Panc1 (cell line): Measurements from ENCODE around the gene PBXIP1. TPM values are rescaled to one million over a fixed set of nuclear protein-coding genes. Genes with fewer than 3 reads are reported as not detected.
"Not testable (repeated sequence)": the region's sequence is repeated elsewhere in the genome, so short reads cannot be mapped to it uniquely, and the experiment has no call there.

Experiments used
- ATAC-seq: fragments of 200-7000 bp; cut with Tn5 transposase; 2 replicates; pipeline ENCODE4 v1.9.1; 2020; ENCODE audit warnings: mild to moderate bottlenecking, moderate library complexity
- BruUV-seq: library from RNA; stranded (reverse); fragments of 400-500 nt; replicated peaks from 2 replicates; lab custom pipeline; 2021; lab: Mats Ljungman, UMichigan
- CTCF ChIA-PET: fragments of 300-600 bp; sonication (Branson Sonifier 250); formaldehyde crosslinking; loops from one replicate; lab custom pipeline; 2022; ENCODE audit warnings: antibody characterized with exemption; lab: Charles Lee
- POLR2A ChIA-PET: fragments of 300-600 bp; sonication (Branson Sonifier 250); formaldehyde crosslinking; loops from one replicate; lab custom pipeline; 2022; ENCODE audit warnings: antibody characterized with exemption; lab: Charles Lee
- DNase-seq: peaks from one replicate; pipeline ENCODE4 v3.0.0-alpha.2; 2010; ENCODE audit warnings: low read depth, low spot score
- H3K27ac ChIP-seq: 2 replicates; pipeline ENCODE4 v1.5.1; 2011; ENCODE audit warnings: mild to moderate bottlenecking, low read length, inconsistent platforms
- H3K27me3 ChIP-seq: fragments of 200-500 bp; sonication (Bioruptor generic); 2 replicates; pipeline ENCODE4 v1.6.0; 2014; ENCODE audit warnings: low read length, inconsistent platforms; ENCODE audit not compliant: control insufficient read depth, insufficient read depth
- H3K36me3 ChIP-seq: fragments of 200-500 bp; sonication (Bioruptor generic); 2 replicates; pipeline ENCODE4 v1.5.1; 2014; ENCODE audit warnings: inconsistent platforms, mild to moderate bottlenecking, low read length, moderate library complexity; ENCODE audit not compliant: control insufficient read depth, insufficient read depth
- H3K4me1 ChIP-seq: 2 replicates; pipeline ENCODE4 v1.5.1; 2011; ENCODE audit warnings: inconsistent platforms, mild to moderate bottlenecking, low read length, moderate library complexity; ENCODE audit not compliant: control insufficient read depth, insufficient read depth
- H3K4me3 ChIP-seq, 2 experiments: 2 replicates each; pipeline ENCODE4 v1.5.1; 2011 to 2012; ENCODE audit warnings: low read depth in 2 of 2, low read length in 2 of 2, mild to moderate bottlenecking in 2 of 2, inconsistent platforms in 1 of 2, moderate library complexity in 1 of 2
- H3K9me3 ChIP-seq: fragments of 200-500 bp; sonication (Bioruptor generic); 2 replicates; pipeline ENCODE4 v1.5.1; 2014; ENCODE audit warnings: low read depth, mild to moderate bottlenecking, inconsistent platforms, low read length, moderate library complexity; ENCODE audit not compliant: control insufficient read depth, insufficient read depth
- CTCF ChIP-seq: fragments of 450-650 bp; IDR thresholded peaks from 2 replicates; pipeline ENCODE4 v1.5.1; 2017; ENCODE audit warnings: mild to moderate bottlenecking
- POLR2AphosphoS5 ChIP-seq: IDR thresholded peaks from 2 replicates; pipeline ENCODE4 v1.6.1; 2012; ENCODE audit warnings: mild to moderate bottlenecking, low read depth, low read length, moderate library complexity
- REST ChIP-seq, 2 experiments: IDR thresholded peaks; 2 replicates each; pipeline ENCODE4 v1.6.1; 2011 to 2012; ENCODE audit warnings: low read depth in 2 of 2, control low read depth in 1 of 2, low read length in 1 of 2, mild to moderate bottlenecking in 1 of 2, moderate library complexity in 1 of 2; ENCODE audit not compliant: insufficient read depth in 1 of 2
- SIN3A ChIP-seq: IDR thresholded peaks from 2 replicates; pipeline ENCODE4 v1.6.1; 2012; ENCODE audit warnings: low read depth, mild to moderate bottlenecking, low read length, moderate library complexity, borderline replicate concordance; ENCODE audit not compliant: insufficient read depth
- TCF7L2 ChIP-seq: IDR thresholded peaks from 2 replicates; pipeline ENCODE4 v1.6.1; 2011; ENCODE audit warnings: mild to moderate bottlenecking, low read depth, low read length, inconsistent platforms
- in situ Hi-C: cut with HindIII; loops from 2 replicates; pipeline ENCODE4 v1.10.0; 2016; ENCODE audit warnings: low sequenced_read_pairs, low pct_unique_long_range_greater_than_20kb
- intact Hi-C: fragments of 100-400 bp; cut with micrococcal nuclease; formaldehyde crosslinking; loops from one replicate; pipeline ENCODE4 v1.10.0; 2022; ENCODE audit not compliant: unreplicated experiment
- total RNA-seq: library from RNA; stranded (reverse); gene quantifications from one replicate; pipeline ENCODE4 v1.2.1, GENCODE V29; 2021; ENCODE audit not compliant: unreplicated experiment

Gene PBXIP1
- total RNA-seq, 1 experiment from 2014 or later: 40.7 TPM

GRCh38 chr1:154988058-154988954, 32.4 kb upstream of the PBXIP1 start:
- Histone ChIP-seq H3K36me3 (peaks cover 4% of the 10 kb centered on the region; the same call in 1 of the 2 replicates), H3K27me3 (no peaks in the 10 kb centered on the region), H3K4me3 (no peak overlapping the region), H3K27ac (no peak overlapping the region), H3K4me1 (peaks cover 5% of the 10 kb centered on the region), H3K9me3 (no peaks in the 10 kb centered on the region)
- BruUV-seq: no TSS peak
- POLR2A ChIA-PET: no interaction called here
- CTCF ChIA-PET: interaction anchor here (0.6 to 0.9 kb wide), 3 partner anchors 14 to 156 kb away, joined by 3 to 5 read pairs (median 3); partner anchors contain the start of gene ZBTB7B
- DNase-seq (no peak), ATAC-seq (no peak)
- no peak for TF ChIP-seq CTCF
- TF ChIP-seq SIN3A: no peak
- TF ChIP-seq REST (IDR thresholded peaks at IDR 0.05; ENCODE audit: insufficient read depth in 1 of 2, low read depth in 2 of 2, low read length in 1 of 2): no peak
- no peak for TF ChIP-seq POLR2AphosphoS5
- TF ChIP-seq TCF7L2: no peak
- intact Hi-C loops: no loop called here
- in situ Hi-C loops: no loop called here

- intact Hi-C loops (no loop called here), in situ Hi-C loops (no loop called here)
- no TSS peak for BruUV-seq
- no peak for TF ChIP-seq REST (IDR thresholded peaks at IDR 0.05; ENCODE audit: insufficient read depth in 1 of 2, low read depth in 2 of 2, low read length in 1 of 2)
- no peak for TF ChIP-seq SIN3A
- no peak for TF ChIP-seq TCF7L2
- no peak for TF ChIP-seq POLR2AphosphoS5
- no peak for TF ChIP-seq CTCF
- Histone ChIP-seq H3K36me3 (peaks cover 4% of the 10 kb centered on the region; the same call in 1 of the 2 replicates), H3K27me3 (no peaks in the 10 kb centered on the region), H3K4me3 (no peak overlapping the region), H3K9me3 (no peaks in the 10 kb centered on the region), H3K4me1 (peaks cover 4% of the 10 kb centered on the region), H3K27ac (no peak overlapping the region)
- ChIA-PET CTCF (interaction anchor here (0.6 kb wide), 1 partner anchor 157 kb away, joined by 3 read pairs; no protein-coding TSS in a partner anchor), POLR2A (no interaction called here)
- no peak for ATAC-seq
- no peak for DNase-seq
These were observed 31.4 kb upstream of the PBXIP1 start for GRCh38 chr1:154987326-154987725.

GRCh38 chr1:154986736-154987135, 30.8 kb upstream of the PBXIP1 start:
- ATAC-seq, POLR2A ChIA-PET, H3K27me3 ChIP-seq, H3K4me3 ChIP-seq, DNase-seq, BruUV-seq, H3K36me3 ChIP-seq, H3K4me1 ChIP-seq, in situ Hi-C loops, intact Hi-C loops, H3K9me3 ChIP-seq, H3K27ac ChIP-seq: not testable (repeated sequence)
- CTCF ChIA-PET: interaction anchor here (0.6 kb wide), 1 partner anchor 10 kb away, joined by 8 read pairs; no protein-coding TSS in a partner anchor
